ENCODE measurements around the gene CADM1.

- TF ChIP-seq YY1 (IDR thresholded peaks at IDR 0.05; ENCODE audit: insufficient read depth, insufficient read length): no peak
- no peak for TF ChIP-seq ZNF274 (IDR thresholded peaks at IDR 0.05; ENCODE audit: low read depth, low read length)
Observed at GRCh38 chr11:115470928-115471327, 33.3 kb downstream of the CADM1 start.

Measured in NT2/D1 (cell line).